IPS-20b (cell line): Measurements from ENCODE around the gene DLST.

Experiments used
- H3K27ac ChIP-seq: one replicate; pipeline ENCODE4 v1.5.1; 2013; ENCODE audit warnings: low read length
- H3K27me3 ChIP-seq: 2 replicates; pipeline ENCODE4 v1.6.1; 2013; ENCODE audit warnings: mild to moderate bottlenecking, low read length, inconsistent platforms; ENCODE audit not compliant: insufficient read depth
- H3K36me3 ChIP-seq: 2 replicates; pipeline ENCODE4 v1.6.1; 2013; ENCODE audit warnings: low read depth, mild to moderate bottlenecking, inconsistent platforms, low read length, moderate library complexity; ENCODE audit not compliant: insufficient read depth
- H3K4me1 ChIP-seq: 2 replicates; pipeline ENCODE4 v1.6.1; 2013; ENCODE audit warnings: mild to moderate bottlenecking, control low read depth, inconsistent platforms, low read length, moderate library complexity; ENCODE audit not compliant: insufficient read depth
- H3K4me3 ChIP-seq: 2 replicates; pipeline ENCODE4 v1.5.1; 2013; ENCODE audit warnings: mild to moderate bottlenecking, low read length, inconsistent platforms
- H3K9ac ChIP-seq: 2 replicates; pipeline ENCODE4 v1.6.1; 2013; ENCODE audit warnings: low read depth, mild to moderate bottlenecking, inconsistent platforms, low read length, moderate library complexity
- H3K9me3 ChIP-seq: 2 replicates; pipeline ENCODE4 v1.6.1; 2013; ENCODE audit warnings: mild to moderate bottlenecking, low read depth, low read length, inconsistent platforms; ENCODE audit not compliant: insufficient read depth

DLST gene

DNA sequence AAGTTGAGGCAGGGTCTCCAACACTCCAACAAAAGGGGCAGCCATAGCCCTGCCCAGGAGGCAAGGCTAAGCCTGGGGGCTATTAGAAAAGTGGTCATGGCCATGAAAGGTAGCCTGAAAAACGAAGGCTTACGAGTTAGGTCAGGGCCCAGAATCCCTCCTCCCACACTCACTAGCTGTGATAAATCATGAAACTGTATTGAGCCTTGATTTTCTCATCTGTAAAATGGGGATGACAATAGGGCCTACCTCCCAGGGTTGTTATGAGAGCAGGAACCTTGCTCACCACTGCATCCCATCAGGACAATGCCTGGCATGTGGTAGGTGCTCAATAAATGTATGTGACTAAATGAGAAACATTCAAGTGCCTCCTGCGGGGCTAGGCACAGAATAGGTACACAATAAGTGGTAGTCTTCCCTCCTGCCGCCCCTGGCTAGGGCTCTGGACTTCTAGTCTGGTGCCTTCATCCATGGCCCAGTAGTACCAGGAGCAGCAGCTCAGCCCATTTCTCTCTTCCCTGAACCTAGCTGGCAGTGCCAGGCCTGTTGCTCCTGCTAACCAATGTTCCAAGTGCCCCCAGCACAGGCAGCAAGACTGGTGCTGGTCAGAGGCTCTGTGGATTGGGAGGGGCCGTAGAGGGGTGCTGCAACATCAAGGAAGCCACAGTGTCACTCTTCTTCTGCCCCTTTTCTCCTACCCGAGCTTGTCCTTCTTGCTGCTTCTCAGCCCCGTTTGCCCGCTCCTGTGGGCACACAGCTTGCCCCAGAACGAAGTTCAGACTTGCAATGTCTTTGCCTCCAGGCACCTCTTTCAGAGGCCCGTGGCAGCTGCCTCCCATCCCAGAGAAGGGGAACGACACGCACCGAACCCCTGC lies 65.9 kb downstream of the DLST start:
- H3K4me1 ChIP-seq = no peaks in the 10 kb centered on the region
- no peaks in the 10 kb centered on the region for H3K9me3 ChIP-seq
- no peak overlapping the region for H3K27ac ChIP-seq
- H3K9ac ChIP-seq = no peak overlapping the region
- H3K4me3 ChIP-seq = no peak overlapping the region
- H3K27me3 ChIP-seq = no peaks in the 10 kb centered on the region
- no peaks in the 10 kb centered on the region for H3K36me3 ChIP-seq

DNA sequence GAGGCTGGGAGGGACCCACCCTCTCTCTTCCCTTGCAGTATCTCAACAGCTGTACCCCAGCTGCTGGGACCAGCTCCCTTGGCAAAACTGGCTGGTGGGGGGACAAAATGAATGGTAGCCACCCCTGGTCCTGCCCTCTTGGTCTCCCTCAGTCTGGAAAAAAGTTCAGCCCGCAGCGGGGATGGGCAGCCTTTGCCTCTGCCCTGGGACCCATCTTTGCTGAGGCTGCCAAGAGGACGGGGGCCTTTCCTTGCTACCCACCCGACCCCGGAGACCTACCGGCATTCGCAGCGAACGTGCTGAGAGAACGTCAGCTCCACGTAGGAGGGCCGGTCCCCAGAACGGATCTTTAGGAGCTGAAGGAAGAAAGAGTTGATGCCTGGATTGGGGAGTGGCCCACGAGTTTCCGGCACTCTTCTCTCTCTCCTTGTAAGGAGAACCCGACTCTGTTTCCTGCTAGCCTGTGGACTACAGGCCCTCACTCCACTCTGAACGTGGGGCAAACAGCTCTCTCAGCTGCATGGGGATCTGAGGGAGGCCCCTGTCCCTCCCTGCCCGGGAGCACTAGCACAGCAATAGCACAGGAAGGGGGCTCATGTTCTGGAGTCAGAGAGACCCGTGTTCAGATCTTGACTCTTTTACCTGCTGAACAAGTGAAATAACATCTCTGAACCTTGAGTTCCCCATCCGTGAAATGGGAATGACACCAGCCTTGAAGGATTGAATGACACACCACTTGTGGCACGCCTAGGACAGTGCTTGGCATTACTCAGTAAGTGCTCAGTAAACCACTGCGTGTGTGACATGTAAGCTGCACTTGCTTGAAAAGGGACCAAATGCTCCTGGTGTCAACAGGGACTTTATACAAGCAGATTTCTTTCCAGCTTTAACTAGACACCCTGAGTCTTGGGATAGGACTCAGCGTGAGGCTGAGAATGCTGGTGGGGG lies 66.8 kb downstream of the DLST start:
- no peaks in the 10 kb centered on the region for H3K27me3 ChIP-seq

DNA sequence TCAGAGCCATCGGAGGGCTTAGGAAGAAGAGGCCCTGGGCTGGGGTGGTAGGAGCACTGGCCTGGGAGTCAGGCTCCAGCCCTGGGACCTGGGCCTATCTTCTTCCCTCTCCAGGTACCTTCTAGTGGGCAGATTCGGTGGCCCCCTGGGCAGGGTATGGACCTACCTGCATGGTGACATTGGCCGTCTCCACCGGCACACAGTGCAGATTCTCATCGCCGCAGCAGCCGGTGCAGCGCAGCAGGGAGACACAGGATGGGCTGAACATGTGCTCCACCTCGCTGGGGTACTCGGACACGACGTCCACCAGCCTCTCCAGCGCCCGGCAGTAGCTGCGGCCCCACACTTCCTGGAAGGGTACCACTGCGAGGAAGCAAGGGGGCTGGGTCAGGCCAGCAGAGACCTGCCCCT lies 67.5 kb downstream of the DLST start:
- H3K27ac ChIP-seq = no peak overlapping the region

More for the DNA sequence above, 66.8 kb downstream of the DLST start:
- Histone ChIP-seq H3K4me3 (no peak overlapping the region), H3K9ac (no peak overlapping the region), H3K36me3 (no peaks in the 10 kb centered on the region), H3K4me1 (no peaks in the 10 kb centered on the region), H3K27ac (no peak overlapping the region), H3K9me3 (no peaks in the 10 kb centered on the region)

DNA sequence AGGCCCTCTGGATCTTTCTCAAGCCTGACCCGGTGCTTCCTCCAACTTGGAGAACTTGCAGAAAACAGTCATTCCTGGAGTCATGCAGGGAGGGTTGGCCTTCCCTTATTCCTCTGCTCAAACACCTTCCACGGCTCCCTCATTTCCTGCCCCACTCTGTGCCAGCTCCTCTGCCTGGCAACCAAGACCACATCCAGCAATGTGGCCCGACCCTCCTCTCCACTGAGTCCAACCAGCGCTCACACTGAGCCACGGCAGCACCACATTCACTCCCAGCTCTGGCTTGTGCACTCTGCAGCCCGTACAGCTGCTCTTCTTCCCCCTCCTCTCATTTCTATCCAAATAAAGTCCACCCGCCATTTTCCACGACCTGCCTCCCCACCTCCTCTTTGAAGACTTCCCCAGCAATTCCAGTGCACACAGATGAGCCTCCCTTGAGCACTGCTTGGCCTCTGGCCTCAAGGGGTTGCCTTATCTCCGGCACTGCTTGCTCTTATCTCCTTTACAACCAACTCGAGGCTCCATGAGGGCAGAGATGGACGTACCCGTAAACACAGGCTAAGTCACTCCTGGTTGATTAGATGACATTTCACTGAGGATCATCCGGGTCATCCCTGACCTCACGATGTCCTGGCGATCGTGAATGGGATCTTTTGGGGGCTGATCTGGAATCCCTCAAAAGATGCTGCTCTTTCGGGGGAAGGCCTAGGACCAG lies 68.3 kb downstream of the DLST start:
- H3K4me3 ChIP-seq = no peak overlapping the region
- no peak overlapping the region for H3K27ac ChIP-seq
- no peak overlapping the region for H3K9ac ChIP-seq
- no peaks in the 10 kb centered on the region for H3K4me1 ChIP-seq
- H3K36me3 ChIP-seq = no peaks in the 10 kb centered on the region
- peaks cover 13% of the 10 kb centered on the region for H3K27me3 ChIP-seq
- no peaks in the 10 kb centered on the region for H3K9me3 ChIP-seq

More for the DNA sequence above, 67.5 kb downstream of the DLST start:
- H3K4me3 ChIP-seq = no peak overlapping the region
- no peak overlapping the region for H3K9ac ChIP-seq
- no peaks in the 10 kb centered on the region for H3K9me3 ChIP-seq
- H3K36me3 ChIP-seq = no peaks in the 10 kb centered on the region
- peaks cover 5% of the 10 kb centered on the region; the same call in 1 of the 2 replicates for H3K27me3 ChIP-seq
- H3K4me1 ChIP-seq = no peaks in the 10 kb centered on the region

DNA sequence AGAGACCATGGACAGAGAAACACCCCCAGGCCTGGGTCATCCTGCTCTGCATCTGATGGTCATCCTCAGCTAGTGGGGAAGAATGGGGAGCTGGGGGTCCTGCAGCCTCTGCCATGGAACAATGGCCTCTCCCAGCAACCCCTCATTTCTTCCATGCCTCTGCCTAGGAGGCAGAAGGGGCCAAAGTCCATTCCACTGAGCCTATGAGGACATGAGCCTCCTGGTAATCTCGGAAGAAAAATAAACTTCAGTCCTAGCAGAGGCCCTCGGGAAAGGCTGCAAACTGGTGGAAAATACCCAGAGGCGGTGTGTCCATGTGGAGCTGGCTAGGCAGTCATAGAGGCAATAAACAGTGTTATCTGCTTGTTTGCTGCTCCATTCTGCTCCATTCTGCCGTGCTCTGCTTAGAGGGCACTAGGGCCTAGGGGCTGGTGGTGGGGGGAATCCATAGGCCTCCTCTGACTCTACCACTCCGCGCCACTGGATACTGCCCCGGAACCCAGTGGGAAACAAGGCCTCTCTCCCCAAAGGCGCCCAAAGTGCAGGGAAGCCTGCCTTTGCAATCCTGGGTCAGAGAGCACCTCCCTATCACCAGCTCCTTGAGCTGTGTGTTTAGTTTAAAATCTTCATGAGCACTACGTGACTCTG lies 69.2 kb downstream of the DLST start:
- H3K36me3 ChIP-seq = no peaks in the 10 kb centered on the region
- peaks cover 20% of the 10 kb centered on the region for H3K27me3 ChIP-seq
- H3K9me3 ChIP-seq = no peaks in the 10 kb centered on the region
- no peak overlapping the region for H3K4me3 ChIP-seq
- H3K4me1 ChIP-seq = no peaks in the 10 kb centered on the region; the same call in 1 of the 2 replicates
- H3K27ac ChIP-seq = no peak overlapping the region
- no peak overlapping the region for H3K9ac ChIP-seq

DNA sequence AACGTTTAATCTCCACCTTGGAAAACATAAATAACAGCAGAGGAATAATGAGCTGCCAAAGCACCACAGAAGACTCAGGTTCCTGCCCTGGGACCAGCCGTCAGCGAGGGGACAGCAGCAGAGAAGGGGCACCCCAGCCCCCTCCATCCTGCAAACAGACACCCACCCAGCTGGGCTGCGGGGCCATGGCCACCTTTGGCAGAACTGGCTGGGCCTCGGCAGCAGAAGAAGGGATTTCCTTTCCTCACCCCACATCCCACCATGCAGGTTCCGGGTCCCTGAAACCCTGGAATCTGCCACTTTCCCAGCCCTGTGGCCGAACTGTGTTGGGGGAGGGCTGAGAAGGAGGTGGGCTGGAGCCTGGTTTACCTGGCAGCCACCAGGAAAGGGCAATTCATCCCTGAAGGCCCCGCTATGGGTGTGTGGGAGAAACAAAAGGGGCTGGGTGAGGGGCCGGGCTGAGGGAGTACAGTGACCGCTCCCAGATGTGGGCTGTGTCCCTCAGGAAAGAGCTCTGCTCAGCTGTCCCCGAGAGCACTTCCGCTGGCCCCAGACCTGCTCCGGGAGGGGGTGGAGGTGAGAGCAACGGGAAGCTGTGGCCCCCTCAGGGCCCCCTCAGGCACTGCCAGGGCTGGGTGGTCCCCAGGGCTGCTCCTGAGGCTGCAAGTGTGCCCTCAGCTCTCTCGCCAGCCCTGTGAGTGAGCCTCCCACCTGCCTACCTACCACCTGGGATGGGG lies 69.9 kb downstream of the DLST start:
- H3K27ac ChIP-seq = no peak overlapping the region
- H3K9me3 ChIP-seq = no peaks in the 10 kb centered on the region
- peaks cover 27% of the 10 kb centered on the region for H3K27me3 ChIP-seq
- H3K4me1 ChIP-seq = peaks cover 2% of the 10 kb centered on the region
- no peaks in the 10 kb centered on the region for H3K36me3 ChIP-seq
- no peak overlapping the region for H3K4me3 ChIP-seq
- H3K9ac ChIP-seq = no peak overlapping the region; the same call in 1 of the 2 replicates

DNA sequence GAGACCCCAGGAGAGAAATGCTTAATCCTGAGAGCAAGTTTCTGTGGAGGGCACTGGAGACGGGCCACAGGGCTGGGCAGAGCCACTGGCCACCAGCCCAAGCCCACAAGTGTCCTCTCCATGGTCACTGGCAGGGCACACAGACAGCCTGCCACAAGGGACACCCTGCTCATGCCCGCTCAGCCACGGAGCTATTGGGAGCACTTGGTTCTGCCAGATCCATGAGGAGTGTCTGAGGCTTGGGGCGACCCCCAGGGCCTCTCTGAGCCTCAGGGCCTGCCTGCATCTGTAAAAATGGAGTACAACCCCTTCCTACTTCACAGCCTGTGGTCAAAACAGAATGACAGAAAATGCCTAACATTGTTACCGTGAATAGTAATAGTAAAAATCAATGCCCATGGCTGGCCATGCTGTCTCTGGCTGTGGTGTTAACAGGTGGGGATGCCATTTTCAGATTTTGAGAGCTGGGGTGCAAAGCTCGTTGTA lies 70.5 kb downstream of the DLST start:
- H3K4me1 ChIP-seq = peaks cover 2% of the 10 kb centered on the region
- H3K36me3 ChIP-seq = no peaks in the 10 kb centered on the region
- no peaks in the 10 kb centered on the region for H3K9me3 ChIP-seq
- H3K9ac ChIP-seq = no peak overlapping the region
- no peak overlapping the region for H3K4me3 ChIP-seq
- H3K27me3 ChIP-seq = peaks cover 33% of the 10 kb centered on the region
- H3K27ac ChIP-seq = no peak overlapping the region

DNA sequence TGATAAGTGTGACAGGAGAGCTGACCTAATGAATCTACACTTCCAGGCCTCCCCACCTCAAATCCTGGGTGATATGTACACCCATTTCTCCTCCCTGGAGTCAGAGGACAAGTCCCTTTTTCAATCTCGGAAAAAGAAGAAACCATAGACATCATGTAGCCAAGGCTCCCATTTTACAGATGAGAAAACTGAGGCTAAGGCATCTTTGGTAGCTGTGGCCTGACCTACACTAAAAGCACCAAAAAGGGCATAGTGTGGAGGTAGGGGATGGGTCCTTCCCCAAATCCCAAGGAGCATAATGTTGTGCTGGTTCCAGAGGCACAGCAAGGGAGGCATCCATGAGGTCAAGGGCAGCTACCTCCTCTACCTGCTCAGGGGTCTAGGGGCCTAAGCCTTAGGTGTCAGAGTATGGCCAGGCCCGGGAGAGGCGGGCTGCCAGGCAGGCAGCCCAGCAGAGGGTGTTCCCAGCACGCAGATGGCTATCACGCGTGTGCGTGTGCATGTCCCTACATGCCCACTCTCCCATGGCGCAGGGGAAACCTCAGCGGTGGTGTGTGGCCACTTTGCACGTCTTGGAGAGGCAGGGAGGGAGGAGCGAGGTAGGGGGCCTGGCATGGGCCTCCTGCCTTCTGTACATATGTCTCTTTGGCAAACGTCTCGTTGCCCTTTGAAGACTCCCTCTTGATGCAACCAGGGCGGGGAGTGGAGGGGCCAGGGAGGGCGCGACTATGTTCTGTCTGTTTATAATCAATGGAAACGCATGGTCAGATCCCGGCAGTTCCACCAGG lies 71.2 kb downstream of the DLST start:
- peaks cover 2% of the 10 kb centered on the region for H3K4me1 ChIP-seq
- H3K27ac ChIP-seq = no peak overlapping the region
- H3K4me3 ChIP-seq = no peak overlapping the region
- no peaks in the 10 kb centered on the region for H3K36me3 ChIP-seq
- peaks cover 37% of the 10 kb centered on the region for H3K27me3 ChIP-seq
- no peak overlapping the region for H3K9ac ChIP-seq
- H3K9me3 ChIP-seq = no peaks in the 10 kb centered on the region
